ENCODE measurements around the gene PDZRN3. TPM values are rescaled to one million over a fixed set of nuclear protein-coding genes. Genes with fewer than 3 reads are reported as not detected.

PDZRN3 gene
- total RNA-seq, 1 experiment from 2014 or later, result 0.24 TPM

DNA sequence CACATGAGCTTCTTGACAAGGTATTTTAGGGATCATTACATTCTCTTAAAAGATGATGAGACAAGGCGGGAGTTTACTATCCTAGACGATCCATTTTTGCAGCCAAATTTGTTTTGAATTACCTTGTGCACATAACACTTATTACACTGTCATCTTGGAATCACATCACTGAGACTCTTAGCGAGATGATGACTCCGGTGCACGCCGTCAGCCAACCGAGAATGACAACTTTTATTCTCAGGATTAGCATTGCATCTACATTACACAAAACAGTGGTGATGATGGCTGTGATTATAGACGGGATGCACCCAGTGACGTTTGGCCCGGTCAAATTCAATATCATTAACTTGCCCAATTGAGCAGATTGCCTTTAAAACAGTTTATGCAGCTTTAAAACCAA lies 216.1 kb downstream of the PDZRN3 start:
- TF ChIP-seq, protein P1, sequence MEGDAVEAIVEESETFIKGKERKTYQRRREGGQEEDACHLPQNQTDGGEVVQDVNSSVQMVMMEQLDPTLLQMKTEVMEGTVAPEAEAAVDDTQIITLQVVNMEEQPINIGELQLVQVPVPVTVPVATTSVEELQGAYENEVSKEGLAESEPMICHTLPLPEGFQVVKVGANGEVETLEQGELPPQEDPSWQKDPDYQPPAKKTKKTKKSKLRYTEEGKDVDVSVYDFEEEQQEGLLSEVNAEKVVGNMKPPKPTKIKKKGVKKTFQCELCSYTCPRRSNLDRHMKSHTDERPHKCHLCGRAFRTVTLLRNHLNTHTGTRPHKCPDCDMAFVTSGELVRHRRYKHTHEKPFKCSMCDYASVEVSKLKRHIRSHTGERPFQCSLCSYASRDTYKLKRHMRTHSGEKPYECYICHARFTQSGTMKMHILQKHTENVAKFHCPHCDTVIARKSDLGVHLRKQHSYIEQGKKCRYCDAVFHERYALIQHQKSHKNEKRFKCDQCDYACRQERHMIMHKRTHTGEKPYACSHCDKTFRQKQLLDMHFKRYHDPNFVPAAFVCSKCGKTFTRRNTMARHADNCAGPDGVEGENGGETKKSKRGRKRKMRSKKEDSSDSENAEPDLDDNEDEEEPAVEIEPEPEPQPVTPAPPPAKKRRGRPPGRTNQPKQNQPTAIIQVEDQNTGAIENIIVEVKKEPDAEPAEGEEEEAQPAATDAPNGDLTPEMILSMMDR (conservative IDR thresholded peaks at IDR 0.05; ENCODE audit: low read depth, low read length), result no peak
- TF ChIP-seq EZH2 (IDR thresholded peaks at IDR 0.05; ENCODE audit: borderline replicate concordance, low read depth, low read length, poor library complexity, severe bottlenecking), result no peak
- POLR2A ChIA-PET (ENCODE audit: low non-redundant PET), result no interaction called here
- intact Hi-C loops (cut with micrococcal nuclease; ENCODE audit: unreplicated experiment), result no loop called here
- no peak overlapping the region for H3K27ac ChIP-seq (ENCODE audit: low read depth, low read length, poor library complexity, severe bottlenecking)
- DNase-seq (ENCODE audit: low spot score), result no peak
- CTCF ChIA-PET, result no interaction called here
- H3K9me3 ChIP-seq (ENCODE audit: low read depth, low read length, poor library complexity, severe bottlenecking), result no peaks in the 10 kb centered on the region
- H3K27me3 ChIP-seq (replicated peaks; ENCODE audit: insufficient read depth, low read depth, low read length, poor library complexity), result no peaks in the 10 kb centered on the region
- no TSS peak for BruUV-seq (replicated peaks)
- H3K4me3 ChIP-seq (ENCODE audit: low read depth, low read length, poor library complexity, severe bottlenecking), result no peak overlapping the region
- no peaks in the 10 kb centered on the region for H3K36me3 ChIP-seq (ENCODE audit: insufficient read depth, low read length, poor library complexity, severe bottlenecking)
- H3K4me1 ChIP-seq (ENCODE audit: insufficient read depth, low read length, poor library complexity, severe bottlenecking), result peaks cover 9% of the 10 kb centered on the region

DNA sequence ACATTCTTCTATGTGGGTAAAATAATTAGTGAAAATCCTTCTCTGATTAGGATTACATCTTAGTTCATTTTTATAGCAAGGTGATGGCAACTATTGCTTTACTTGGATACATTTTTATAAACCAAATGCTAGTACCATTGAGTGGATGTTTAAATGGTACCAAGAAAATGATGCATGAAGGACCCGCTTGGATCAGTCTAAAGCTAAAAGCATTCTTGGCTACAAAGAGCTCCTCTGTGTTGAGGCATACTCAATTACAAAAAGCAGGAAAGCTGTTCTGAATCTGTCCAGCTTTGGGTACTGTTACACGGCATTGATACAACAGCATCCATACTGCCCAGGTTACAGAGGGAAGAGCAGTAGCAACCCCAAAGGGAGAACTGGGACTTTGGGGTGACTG lies 217.2 kb downstream of the PDZRN3 start:
- Histone ChIP-seq H3K27me3 (replicated peaks; ENCODE audit: insufficient read depth, low read depth, low read length, poor library complexity) (no peaks in the 10 kb centered on the region), H3K4me1 (ENCODE audit: insufficient read depth, low read length, poor library complexity, severe bottlenecking) (peaks cover 9% of the 10 kb centered on the region), H3K27ac (ENCODE audit: low read depth, low read length, poor library complexity, severe bottlenecking) (no peak overlapping the region), H3K4me3 (ENCODE audit: low read depth, low read length, poor library complexity, severe bottlenecking) (no peak overlapping the region), H3K9me3 (ENCODE audit: low read depth, low read length, poor library complexity, severe bottlenecking) (no peaks in the 10 kb centered on the region), H3K36me3 (ENCODE audit: insufficient read depth, low read length, poor library complexity, severe bottlenecking) (no peaks in the 10 kb centered on the region)
- BruUV-seq (replicated peaks), result no TSS peak
- intact Hi-C loops (cut with micrococcal nuclease; ENCODE audit: unreplicated experiment), result no loop called here
- no peak for DNase-seq (ENCODE audit: low spot score)
- no peak for TF ChIP-seq EZH2 (IDR thresholded peaks at IDR 0.05; ENCODE audit: borderline replicate concordance, low read depth, low read length, poor library complexity, severe bottlenecking)
- TF ChIP-seq, protein P1 (conservative IDR thresholded peaks at IDR 0.05; ENCODE audit: low read depth, low read length), result no peak
- CTCF ChIA-PET, result no interaction called here
- POLR2A ChIA-PET (ENCODE audit: low non-redundant PET), result no interaction called here

DNA sequence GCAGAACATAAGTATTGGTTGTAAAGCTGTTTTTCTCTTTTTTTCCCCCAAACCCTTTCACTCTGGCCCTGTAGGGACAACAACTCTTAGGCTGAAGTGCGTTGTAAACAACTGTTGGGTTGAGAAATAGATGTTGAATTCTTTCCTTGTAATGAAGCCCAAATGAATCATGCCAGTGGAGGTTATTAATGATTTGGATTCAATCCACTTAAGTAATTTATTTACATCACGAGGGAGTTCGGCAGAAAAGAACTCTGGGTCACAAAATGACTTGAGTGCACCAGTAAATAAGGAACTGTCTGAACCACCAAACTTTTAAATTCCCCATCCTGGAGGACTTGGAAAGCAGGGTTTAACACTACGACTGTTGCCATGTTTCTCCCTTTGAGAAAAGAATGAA lies 218.9 kb downstream of the PDZRN3 start:
- no TSS peak for BruUV-seq (replicated peaks)
- Histone ChIP-seq H3K27me3 (replicated peaks; ENCODE audit: insufficient read depth, low read depth, low read length, poor library complexity) (no peaks in the 10 kb centered on the region), H3K27ac (ENCODE audit: low read depth, low read length, poor library complexity, severe bottlenecking) (no peak overlapping the region), H3K9me3 (ENCODE audit: low read depth, low read length, poor library complexity, severe bottlenecking) (no peaks in the 10 kb centered on the region), H3K4me3 (ENCODE audit: low read depth, low read length, poor library complexity, severe bottlenecking) (no peak overlapping the region), H3K36me3 (ENCODE audit: insufficient read depth, low read length, poor library complexity, severe bottlenecking) (no peaks in the 10 kb centered on the region), H3K4me1 (ENCODE audit: insufficient read depth, low read length, poor library complexity, severe bottlenecking) (peaks cover 9% of the 10 kb centered on the region)
- ChIA-PET CTCF (interaction anchor here (0.6 kb wide), 1 partner anchor 1939 kb away, joined by 3 read pairs; no protein-coding TSS in a partner anchor), POLR2A (ENCODE audit: low non-redundant PET) (no interaction called here)
- TF ChIP-seq EZH2 (IDR thresholded peaks at IDR 0.05; ENCODE audit: borderline replicate concordance, low read depth, low read length, poor library complexity, severe bottlenecking), result no peak
- TF ChIP-seq, protein P1 (conservative IDR thresholded peaks at IDR 0.05; ENCODE audit: low read depth, low read length), result no peak
- intact Hi-C loops (cut with micrococcal nuclease; ENCODE audit: unreplicated experiment), result no loop called here
- no peak for DNase-seq (ENCODE audit: low spot score)

Measured in A673 (cell line).